Embryonic facial prominence (tissue), 1 donor: Measurements from ENCODE around the gene JUN.
A peak's percentile ranks its signal among the peaks of the same experiment; 100 is the strongest.

Experiments used
- DNase-seq: peaks from one replicate; pipeline ENCODE4 v3.0.0-alpha.2; 2016; ENCODE audit errors: extremely low spot score

JUN gene

DNA sequence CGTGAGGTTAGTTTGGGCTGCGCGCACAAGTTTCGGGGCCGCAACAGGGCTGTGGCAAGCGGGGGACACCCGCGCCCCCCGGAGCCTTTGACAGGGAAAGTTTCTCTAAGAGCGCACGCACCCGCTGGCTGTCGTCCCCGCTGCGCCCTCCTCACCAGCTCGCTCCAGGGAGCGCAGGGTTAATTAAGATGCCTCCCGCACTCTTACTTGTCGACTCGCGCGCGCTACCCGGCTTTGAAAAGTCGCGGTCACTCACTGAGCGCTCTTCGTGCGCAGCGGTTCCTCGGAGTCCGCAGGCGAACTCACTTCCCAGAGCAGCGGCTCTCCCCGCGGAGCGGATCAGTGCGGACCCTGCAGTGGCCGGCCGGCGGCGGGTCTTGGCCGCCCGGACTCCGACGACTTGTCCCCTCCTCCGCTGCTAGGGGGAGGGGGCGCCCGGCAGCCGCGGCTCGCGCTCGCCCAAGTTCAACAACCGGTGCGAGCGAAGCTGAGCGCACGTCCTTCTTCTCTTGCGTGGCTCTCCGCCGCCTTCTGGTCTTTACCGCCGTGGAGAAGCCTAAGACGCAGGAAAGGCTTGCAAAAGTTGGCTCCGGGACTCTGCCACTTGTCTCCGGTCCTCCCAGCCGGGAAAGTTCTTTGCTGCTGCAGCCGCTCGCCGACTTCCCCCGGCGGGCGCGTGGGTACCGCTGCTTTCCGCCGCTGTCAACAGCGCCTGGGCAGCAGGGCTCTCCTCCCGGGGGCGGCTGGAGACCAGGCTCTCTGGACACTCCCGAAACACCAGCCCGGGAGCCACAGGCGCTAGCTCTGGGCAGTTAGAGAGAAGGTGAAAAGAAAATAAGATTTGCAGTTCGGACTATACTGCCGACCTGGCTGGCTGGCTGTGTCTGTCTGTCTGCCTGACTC lies 506 bp downstream of the JUN start:
- peak; percentile 54 for DNase-seq

DNA sequence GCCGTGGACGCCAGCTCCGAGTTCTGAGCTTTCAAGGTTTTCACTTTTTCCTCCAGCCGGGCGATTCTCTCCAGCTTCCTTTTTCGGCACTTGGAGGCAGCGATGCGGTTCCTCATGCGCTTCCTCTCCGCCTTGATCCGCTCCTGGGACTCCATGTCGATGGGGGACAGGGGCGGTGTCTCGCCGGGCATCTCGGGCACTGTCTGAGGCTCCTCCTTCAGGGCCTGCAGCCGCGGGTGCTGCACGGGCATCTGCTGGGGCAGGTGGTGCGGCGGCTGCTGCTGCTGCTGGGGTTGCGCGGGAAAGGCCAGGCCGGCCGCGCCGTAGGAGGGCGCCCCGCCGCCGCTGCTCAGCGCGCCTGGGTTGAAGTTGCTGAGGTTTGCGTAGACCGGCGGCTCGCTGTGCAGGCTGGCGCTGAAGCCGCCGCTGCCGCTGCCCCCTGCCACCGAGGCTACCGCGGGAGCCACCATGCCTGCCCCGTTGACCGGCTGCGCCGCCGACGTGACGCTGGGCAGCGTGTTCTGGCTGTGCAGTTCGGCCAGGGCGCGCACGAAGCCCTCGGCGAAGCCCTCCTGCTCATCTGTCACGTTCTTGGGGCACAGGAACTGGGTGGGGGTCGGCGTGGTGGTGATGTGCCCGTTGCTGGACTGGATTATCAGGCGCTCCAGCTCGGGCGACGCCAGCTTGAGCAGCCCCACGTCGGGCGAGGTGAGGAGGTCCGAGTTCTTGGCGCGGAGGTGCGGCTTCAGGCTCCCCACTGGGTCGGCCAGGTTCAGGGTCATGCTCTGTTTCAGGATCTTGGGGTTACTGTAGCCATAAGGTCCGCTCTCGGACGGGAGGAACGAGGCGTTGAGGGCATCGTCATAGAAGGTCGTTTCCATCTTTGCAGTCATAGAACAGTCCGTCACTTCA lies 1.4 kb downstream of the JUN start:
- no peak for DNase-seq

DNA sequence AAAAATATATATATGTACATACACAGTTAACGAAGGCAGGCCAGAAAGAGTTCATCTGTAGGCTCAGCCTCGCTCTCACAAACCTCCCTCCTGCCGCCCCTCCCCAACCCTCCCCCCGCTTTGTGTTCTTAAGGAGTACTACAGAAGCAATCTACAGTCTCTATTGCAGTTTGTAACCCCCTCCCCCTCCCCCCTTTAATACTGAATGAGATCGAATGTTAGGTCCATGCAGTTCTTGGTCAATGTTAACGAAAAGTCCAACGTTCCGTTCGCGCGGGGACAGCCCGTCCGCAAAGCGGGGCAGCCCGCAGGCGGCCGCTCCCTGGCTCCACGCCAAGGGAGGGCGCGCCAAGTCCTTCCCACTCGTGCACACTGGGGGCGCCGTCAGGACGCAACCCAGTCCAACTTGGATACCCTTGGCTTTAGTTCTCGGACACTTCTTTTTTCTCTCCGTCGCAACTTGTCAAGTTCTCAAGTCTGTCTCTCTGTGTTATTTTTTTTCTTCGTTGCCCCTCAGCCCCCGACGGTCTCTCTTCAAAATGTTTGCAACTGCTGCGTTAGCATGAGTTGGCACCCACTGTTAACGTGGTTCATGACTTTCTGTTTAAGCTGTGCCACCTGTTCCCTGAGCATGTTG lies 2.2 kb downstream of the JUN start:
- peak; percentile 59 for DNase-seq

DNA sequence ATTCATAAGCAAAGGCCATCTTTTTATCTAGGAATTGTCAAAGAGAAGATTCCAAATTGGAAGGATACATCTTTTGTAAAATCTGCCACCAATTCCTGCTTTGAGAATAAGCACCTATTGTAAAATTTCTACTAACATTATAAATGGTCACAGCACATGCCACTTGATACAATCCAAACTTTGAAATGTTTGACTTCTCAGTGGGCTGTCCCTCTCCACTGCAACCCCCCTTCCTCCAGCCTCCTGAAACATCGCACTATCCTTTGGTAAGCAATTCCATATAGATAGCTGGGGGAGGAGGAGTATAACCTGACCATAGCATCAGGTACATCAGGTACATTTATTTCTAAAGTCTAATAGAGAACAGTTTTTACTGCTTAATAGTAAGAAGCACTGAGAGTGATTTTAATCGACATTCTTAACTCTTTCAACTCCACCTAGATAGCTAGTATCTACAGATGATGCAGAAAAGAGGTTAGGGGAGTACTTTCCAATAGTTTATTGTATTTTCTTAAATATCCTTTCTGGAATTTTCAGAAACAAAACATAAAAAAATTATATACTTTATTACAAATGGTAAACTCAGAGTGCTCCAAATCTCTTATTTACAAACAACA lies 2.9 kb downstream of the JUN start:
- DNase-seq = peak; percentile 44

DNA sequence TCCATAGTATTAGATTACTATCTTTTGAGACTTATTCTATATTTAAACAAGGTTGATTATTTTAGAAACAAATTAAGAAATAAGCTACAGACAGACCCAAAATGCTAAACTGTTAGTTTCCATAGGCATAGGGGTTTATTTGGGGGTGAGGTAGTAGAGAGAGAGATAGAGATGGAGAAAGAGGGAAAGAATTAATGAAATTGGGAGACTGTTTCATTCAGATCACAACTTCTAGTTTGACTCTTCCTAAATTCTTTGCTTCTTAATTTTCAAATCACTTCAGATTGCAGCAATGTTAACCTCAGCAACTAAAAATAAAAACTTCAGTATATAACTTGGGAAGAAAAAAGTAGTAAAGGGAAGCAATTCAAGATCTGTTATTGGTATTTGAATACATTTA lies 3.4 kb downstream of the JUN start:
- peak; percentile 71 for DNase-seq

DNA sequence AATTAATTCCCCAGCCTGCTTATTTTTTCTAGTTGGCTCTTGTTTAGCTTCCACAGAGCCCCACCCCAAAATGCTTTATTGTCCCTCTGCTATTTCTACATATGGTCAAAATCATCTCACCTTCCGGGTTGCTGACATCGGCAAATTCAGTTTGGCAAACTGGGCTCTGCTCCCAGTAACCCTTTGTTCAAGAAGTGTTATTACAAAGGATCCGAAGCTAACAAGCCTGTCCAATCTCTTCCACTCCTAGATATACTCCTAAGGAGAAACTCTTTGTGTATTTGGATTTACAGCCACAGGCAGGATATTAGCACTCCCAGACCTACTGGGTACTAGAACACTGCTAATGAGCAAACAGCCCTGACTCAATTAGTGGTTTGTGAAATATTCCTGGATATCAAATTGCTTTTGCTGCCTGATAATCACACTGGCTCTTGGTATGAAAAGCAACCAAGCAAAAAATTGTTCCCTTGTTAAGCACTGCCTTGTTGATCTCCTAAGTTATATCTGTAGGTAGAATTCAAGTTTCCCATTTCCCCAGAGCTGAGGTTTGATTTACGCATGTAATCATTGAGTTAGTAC lies 4.0 kb downstream of the JUN start:
- peak; percentile 87 for DNase-seq

DNA sequence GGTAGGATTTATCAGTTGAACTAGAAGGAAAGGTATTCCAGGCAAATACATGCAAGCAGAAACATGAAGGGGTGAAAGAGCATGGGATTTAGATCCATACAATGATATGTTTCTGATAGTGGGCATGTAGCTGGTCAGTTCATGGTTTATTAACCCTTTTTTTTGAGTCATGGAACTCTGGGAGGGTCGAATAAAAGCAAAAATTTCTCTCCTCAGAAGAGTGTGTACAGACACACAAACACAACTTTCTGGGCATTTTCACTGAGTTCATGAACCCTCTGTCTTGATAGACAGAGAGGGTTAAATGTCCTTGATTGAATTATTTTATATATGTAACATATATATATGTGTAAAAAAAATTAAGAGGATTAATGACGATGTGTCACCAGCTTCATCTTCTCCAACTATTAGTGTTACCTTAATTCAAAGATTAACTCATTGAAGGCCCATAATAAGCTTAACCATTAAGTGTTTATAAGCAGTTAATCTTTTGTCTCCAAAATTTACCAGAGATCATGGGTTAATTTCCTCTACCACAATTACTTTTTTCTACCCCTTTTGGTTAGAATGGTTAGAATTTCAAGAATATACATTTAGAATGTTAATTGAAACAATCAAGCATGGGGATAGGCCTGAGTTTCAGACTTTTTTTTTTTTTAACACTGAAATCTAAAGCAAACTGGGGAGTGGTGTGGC lies 4.6 kb downstream of the JUN start:
- DNase-seq = peak; percentile 30

DNA sequence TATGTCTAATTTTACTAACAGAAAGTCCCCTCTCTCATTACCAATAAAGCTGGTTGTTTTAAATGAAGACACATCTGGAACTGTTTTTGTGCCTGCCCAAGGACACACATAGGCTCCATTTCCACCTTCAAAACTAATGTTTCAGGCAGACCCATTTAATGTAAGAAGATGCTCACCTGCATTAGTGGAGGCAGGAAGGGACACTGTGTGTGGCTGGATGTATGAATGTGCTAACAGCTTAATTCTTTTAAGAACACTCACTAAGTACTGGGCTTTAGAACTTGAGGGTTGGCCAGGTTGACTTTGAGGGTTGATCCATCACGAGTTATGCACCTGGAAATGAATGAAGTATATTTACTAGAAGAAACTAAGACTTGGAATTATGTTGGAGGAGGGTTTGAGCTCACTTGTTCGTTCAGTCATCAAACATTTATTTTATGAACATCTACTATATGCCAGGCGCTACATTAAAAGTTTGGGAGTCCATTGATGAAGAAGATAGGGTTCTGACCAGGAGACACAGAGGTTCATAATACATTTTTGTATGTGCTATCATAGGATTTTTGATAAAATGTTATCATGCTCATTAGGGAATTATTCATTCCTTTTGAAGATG lies 5.4 kb downstream of the JUN start:
- DNase-seq = no peak

DNA sequence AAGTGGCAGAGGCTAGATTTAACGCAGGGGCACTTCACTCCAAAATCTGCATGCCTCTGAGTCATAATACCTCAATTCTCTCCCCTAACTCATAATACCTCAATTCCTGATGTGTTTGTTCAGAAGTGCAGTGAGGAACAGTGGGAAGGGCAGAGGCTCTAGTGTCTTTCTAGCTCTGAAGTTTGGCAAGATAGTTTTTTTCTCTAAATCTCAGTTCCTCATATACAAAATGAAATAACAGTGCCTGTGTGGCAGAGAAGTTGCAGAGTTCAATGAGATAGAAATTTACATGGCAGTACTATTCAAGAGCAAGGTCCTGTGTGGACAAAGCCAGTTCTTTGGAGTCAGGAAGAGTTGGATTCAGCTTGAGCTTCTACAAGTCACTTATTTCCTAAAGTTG lies 9.8 kb downstream of the JUN start:
- DNase-seq = no peak

DNA sequence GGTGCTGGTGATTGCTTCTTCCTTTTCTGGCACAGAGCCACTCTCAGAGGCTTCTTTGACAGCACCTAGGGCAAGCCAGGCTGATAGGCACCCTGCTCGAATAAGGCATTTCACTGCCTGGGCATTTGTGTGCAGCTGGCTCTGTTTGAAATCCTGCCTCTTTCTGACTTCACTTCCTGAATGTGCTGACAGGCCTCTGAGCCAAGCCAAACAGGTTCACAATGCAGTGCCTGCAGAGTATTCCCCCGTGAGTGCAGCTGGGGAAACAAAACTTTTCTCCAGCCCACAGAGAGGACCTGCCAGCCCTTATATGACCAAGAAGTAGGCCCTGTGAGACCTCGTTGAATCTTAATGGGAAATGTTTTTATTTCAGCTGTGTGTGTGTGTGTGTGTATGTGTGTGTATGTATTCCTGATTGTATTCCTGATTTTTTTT lies 10.4 kb downstream of the JUN start:
- no peak for DNase-seq

DNA sequence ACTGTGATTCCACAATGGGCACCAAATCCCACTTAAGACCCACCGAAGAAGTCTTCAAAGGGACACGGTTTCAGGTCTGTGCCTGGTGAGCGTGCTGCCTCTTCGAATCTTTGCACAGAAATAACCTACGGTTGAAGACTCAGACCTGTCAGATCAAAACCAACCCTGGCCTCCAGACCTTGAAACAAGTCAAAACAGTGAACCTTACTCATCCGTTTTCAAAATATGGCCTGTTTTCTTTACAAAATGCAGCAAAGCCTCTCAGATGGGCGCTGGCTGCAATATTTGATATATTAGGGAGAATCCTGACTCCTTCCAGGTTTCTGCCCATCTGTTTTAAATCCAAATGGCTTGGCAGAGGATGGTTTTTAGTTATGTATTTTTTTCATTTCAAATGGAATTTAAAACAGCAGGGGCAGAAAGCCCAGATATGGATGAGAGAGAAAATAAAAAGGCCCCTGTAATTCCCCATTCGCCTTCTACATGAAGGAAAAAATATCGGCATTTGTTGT lies 14.0 kb downstream of the JUN start:
- no peak for DNase-seq

DNA sequence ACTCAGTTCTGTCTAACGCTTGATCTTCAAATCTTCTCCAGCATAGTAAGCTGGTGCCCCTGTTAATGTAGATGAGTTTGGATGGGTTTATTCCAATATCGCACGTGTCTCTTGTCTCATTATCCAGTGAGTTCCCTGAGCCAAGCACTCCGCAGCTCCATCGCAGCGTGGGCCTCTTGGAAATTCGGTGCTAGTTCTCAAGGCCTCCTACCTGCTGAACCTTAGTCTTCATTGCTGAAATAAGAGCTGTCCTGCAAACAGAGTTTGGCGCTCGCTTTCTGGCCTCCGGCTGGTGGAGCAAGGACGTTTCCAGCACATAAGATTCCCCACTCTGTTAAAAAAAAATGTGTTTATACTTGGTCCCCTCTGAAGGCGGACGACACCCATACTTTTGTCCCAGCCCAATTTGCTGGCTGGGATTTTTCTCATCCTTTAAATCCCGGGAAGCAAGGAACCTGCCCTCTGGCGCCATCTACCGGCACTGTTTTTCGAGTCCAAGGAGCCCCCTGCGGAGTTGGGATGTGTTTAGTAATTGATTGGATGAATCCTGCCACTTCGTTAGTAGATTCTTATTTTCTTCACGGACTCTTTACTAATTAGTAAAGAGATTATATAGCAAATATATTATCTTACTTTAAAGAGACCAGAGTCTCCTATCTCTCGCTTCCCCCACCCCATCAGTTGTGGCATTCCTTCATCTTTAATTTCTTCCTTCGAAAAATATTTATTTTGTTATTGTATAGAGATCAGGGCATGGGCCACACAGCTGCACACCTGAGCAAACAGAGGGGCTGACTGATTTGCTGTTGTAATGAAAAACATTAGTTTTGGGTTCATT lies 14.7 kb downstream of the JUN start:
- no peak for DNase-seq

DNA sequence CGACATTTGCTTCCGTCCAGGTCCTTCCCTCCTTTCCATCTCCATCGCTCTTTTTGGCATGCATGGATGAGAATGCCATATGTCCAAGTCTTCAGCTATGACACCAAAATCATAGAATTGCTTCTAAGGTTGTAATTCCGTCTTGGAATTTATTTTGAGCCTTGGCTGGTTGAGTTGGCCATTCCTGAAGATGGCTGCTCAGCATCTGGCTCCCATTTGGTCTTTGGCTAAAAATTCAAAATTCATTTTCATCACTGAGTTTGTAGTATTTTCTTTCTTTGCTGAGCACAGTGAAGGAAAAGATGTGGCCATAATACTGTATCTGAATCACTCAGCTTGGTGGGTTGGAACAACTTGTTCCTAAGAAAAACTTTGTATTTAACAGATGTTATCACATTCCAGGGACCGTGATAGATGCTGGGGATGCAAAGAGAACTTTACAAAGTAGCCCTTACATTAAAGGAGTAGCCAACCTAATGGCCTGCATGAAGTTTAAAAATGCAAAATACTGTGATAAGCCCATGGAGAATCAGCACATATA lies 15.6 kb downstream of the JUN start:
- no peak for DNase-seq

DNA sequence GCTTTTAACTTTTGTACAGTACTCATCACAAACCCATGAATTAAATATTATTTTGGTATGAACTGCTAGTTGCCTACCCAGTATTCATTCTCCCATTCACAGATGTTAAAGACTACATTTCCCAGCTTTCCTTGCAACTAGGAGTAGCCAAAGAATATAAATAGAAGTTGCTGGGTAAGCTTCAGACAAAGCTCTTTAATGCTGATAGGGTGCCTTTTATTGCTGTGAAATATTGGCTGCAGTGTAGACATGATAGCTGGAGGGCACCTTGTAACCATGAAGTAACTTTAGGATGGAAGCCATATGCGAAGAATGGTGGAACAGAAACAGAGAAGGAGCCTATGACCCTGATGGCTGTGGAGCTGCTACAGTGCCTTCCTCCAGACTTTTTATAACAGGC lies 16.7 kb downstream of the JUN start:
- no peak for DNase-seq

DNA sequence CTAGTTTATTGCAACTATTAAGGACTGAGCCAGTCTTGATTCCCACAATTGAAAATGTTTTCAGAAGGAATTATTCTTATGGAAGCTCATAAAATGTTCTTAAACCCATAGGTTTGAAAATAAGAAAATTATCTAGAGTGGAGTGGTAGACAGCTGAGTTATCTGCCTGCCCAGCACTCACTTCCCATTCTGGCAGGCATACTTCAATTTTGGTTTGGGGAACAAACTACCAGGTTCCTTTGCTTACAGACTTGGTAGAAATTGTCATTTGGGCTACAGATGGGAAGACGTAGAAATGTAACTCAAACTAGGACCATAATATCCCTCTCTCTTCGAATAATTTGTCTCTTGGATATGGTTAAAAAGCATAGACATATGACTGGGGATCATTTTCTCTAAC lies 18.4 kb downstream of the JUN start:
- no peak for DNase-seq

DNA sequence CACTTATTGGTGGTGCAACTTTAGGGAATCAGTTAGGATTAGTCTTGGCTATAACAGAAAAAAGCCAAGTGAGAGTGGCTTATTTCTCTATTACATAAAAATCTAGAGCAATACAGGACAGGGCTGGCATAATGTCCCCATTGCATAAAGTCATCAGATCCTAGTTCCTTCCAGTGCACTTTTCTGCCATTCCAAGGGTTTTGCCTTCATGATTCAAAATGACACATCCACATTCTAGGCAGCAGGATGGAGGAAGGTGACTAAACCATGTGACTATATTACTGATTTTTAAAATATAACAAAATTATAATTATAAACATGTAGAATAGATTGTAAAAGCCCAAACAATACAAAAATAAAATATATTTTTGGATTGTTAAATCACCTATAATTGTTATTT lies 18.8 kb downstream of the JUN start:
- no peak for DNase-seq

DNA sequence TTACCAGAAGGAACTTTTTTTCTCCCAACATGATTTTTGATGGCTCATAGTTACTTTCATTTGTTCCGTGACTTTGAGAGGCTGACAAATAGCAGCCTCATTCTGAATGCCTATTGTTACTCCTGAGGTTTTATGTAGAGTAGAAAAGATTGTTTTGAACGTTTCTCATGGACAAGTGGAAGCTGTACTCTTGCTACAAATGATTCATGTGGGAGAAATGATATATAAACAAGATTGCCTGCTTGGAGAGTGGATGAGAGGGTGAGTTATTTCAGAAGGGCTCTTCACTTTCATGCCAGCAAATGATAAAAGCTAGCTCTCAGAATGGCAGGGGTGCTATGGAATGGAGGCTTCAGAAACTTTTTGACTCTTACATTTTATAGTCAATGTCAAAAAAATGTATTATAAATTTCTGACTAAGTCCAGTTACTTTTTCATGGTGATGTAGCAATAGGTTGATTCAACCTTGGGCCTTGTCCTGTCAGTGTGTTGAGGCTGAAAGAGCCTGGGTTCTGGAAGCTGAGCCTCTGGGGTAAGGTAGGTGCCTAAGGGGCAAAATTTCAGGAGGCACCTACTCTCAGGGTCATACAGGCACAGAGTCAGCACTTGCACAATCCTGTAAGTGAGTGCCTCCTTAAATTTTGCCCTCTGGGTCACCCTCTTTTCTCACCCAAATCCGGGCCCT lies 19.4 kb downstream of the JUN start:
- no peak for DNase-seq

DNA sequence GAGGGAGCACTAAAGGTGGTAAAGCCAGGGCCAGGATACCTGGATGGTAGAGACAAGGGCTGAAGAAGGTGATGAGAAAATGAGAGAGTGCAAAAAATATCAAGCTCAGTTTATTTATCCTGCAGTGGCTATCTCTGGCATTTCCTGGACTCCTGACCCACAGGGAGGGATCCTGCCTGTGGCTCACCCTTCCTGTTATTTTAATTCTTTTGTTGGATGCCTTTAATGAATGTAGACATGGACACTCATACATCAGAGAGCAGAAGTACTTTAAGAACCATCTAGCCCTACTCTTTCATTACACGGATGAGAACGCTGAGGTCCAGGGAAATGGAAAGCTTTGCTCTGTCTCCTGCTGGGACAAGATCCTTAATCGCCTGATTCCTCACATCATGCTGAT lies 20.6 kb downstream of the JUN start:
- no peak for DNase-seq
